Caco-2 (cell line): ENCODE results near the gene INTS7. TPM values are rescaled to one million over a fixed set of nuclear protein-coding genes. Genes with fewer than 3 reads are reported as not detected.
"Not testable (repeated sequence)": the region's sequence is repeated elsewhere in the genome, so short reads cannot be mapped to it uniquely, and the experiment has no call there.

Experiments
- BruUV-seq: library from RNA; stranded (reverse); fragments of 400-500 nt; replicated peaks from 2 replicates; lab custom pipeline; 2021; lab: Mats Ljungman, UMichigan
- CTCF ChIA-PET: fragments of 300-600 bp; sonication (Branson Sonifier 250); formaldehyde crosslinking; loops from one replicate; lab custom pipeline; 2022; ENCODE audit warnings: antibody characterized with exemption; lab: Charles Lee
- POLR2A ChIA-PET: fragments of 300-600 bp; sonication (Branson Sonifier 250); formaldehyde crosslinking; loops from one replicate; lab custom pipeline; 2022; ENCODE audit warnings: antibody characterized with exemption; lab: Charles Lee
- DNase-seq, 2 experiments: peaks; one replicate each; pipeline versions ENCODE4 v3.0.0 to v3.0.0-alpha.2; 2020 to 2022
- H3K27me3 ChIP-seq: replicated peaks from 2 replicates; pipeline ENCODE4 v1.6.0; 2011; ENCODE audit warnings: low read length; ENCODE audit not compliant: control insufficient read depth, insufficient read depth
- H3K36me3 ChIP-seq: 2 replicates; pipeline ENCODE4 v1.5.1; 2011; ENCODE audit warnings: low read length; ENCODE audit not compliant: control insufficient read depth, insufficient read depth
- H3K4me1 ChIP-seq: fragments of 250-450 bp; sonication (Bioruptor Pico); 2 replicates; pipeline ENCODE4 v1.5.1; 2020; ENCODE audit warnings: mild to moderate bottlenecking
- H3K4me3 ChIP-seq: 2 replicates; pipeline ENCODE4 v1.5.1; 2011; ENCODE audit warnings: low read depth, mild to moderate bottlenecking, control low read depth, low read length
- H3K9me3 ChIP-seq: fragments of 250-450 bp; sonication (Bioruptor Pico); 2 replicates; pipeline ENCODE4 v1.5.1; 2020; ENCODE audit warnings: mild to moderate bottlenecking, moderate library complexity
- H3K27ac Mint-ChIP-seq: one replicate; pipeline ENCODE4 v1.8.0; 2022; ENCODE audit warnings: mixed read lengths; ENCODE audit not compliant: unreplicated experiment
- H3K27me3 Mint-ChIP-seq: one replicate; pipeline ENCODE4 v1.8.0; 2022; ENCODE audit warnings: mixed read lengths; ENCODE audit not compliant: insufficient read depth, unreplicated experiment
- H3K36me3 Mint-ChIP-seq: one replicate; pipeline ENCODE4 v1.8.0; 2022; ENCODE audit warnings: mild to moderate bottlenecking, mixed read lengths; ENCODE audit not compliant: insufficient read depth, unreplicated experiment
- H3K4me1 Mint-ChIP-seq: one replicate; pipeline ENCODE4 v1.8.0; 2022; ENCODE audit warnings: low read depth, mixed read lengths; ENCODE audit not compliant: unreplicated experiment
- H3K4me3 Mint-ChIP-seq: one replicate; pipeline ENCODE4 v1.8.0; 2022; ENCODE audit warnings: mild to moderate bottlenecking, moderate library complexity, mixed read lengths; ENCODE audit not compliant: unreplicated experiment
- H3K9me3 Mint-ChIP-seq: one replicate; pipeline ENCODE4 v1.8.0; 2022; ENCODE audit warnings: mixed read lengths; ENCODE audit not compliant: unreplicated experiment
- intact Hi-C: fragments of 100-400 bp; cut with micrococcal nuclease; formaldehyde crosslinking; loops from one replicate; pipeline ENCODE4 v1.10.0; 2022; ENCODE audit not compliant: unreplicated experiment
- total RNA-seq: library from RNA; stranded (reverse); gene quantifications from 2 replicates; pipeline ENCODE4 v1.2.3, GENCODE V29; 2022
- TF ChIP-seq, protein P1 (sequence below), 2 experiments: fragments of 200-600 bp in 1 of 2; IDR thresholded peaks; 1 replicate in 1 of 2; 2 replicates in 1 of 2; pipeline versions ENCODE4 v1.5.1 to v1.8.0; 2011 to 2022; ENCODE audit warnings: antibody characterized with exemption in 1 of 2, control low read depth in 1 of 2, inconsistent platforms in 1 of 2, low read depth in 1 of 2, low read length in 1 of 2, mild to moderate bottlenecking in 1 of 2, moderate library complexity in 1 of 2; ENCODE audit not compliant: insufficient read depth in 1 of 2, severe bottlenecking in 1 of 2, unreplicated experiment in 1 of 2

The INTS7 gene
- total RNA-seq, 1 experiment from 2014 or later, result 31.9 TPM

DNA sequence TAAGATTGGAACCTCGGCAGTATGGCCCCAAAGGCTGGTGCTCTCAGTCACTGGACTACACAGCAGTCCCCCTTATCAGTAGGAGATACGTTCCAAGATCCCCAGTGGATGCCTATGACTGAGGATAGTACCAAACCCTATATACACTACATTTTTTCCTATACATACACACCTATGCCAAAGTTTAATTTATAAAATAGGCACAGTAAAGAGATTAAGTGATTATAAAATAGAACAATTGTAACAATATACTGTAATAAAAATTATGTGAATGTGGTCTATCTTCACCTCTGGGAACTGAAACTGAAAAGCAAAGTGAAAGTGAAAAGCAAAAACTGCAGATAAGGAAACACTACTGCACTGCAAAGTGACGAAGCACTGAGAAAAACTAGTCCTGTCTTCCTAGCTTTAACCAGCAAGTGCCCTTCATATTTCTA lies 96.8 kb downstream of the INTS7 start:
- Mint-ChIP-seq H3K4me3 (no peak overlapping the region), H3K27me3 (no peaks in the 10 kb centered on the region), H3K27ac (no peak overlapping the region), H3K36me3 (peaks cover 5% of the 10 kb centered on the region), H3K4me1 (no peaks in the 10 kb centered on the region), H3K9me3 (no peaks in the 10 kb centered on the region)
- no peaks in the 10 kb centered on the region for H3K9me3 ChIP-seq
- no peak overlapping the region for H3K4me3 ChIP-seq
- CTCF ChIA-PET, result no interaction called here
- H3K27me3 ChIP-seq, result no peaks in the 10 kb centered on the region
- no TSS peak for BruUV-seq
- TF ChIP-seq, protein P1, sequence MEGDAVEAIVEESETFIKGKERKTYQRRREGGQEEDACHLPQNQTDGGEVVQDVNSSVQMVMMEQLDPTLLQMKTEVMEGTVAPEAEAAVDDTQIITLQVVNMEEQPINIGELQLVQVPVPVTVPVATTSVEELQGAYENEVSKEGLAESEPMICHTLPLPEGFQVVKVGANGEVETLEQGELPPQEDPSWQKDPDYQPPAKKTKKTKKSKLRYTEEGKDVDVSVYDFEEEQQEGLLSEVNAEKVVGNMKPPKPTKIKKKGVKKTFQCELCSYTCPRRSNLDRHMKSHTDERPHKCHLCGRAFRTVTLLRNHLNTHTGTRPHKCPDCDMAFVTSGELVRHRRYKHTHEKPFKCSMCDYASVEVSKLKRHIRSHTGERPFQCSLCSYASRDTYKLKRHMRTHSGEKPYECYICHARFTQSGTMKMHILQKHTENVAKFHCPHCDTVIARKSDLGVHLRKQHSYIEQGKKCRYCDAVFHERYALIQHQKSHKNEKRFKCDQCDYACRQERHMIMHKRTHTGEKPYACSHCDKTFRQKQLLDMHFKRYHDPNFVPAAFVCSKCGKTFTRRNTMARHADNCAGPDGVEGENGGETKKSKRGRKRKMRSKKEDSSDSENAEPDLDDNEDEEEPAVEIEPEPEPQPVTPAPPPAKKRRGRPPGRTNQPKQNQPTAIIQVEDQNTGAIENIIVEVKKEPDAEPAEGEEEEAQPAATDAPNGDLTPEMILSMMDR (IDR thresholded peaks at IDR 0.05; ENCODE audit: insufficient read depth in 1 of 2, low read depth in 1 of 2, low read length in 1 of 2, severe bottlenecking in 1 of 2, unreplicated experiment in 1 of 2), result no peak
- intact Hi-C loops, result no loop called here
- POLR2A ChIA-PET, result no interaction called here
- no peaks in the 10 kb centered on the region for H3K4me1 ChIP-seq
- DNase-seq, result no peak
- no peaks in the 10 kb centered on the region for H3K36me3 ChIP-seq

DNA sequence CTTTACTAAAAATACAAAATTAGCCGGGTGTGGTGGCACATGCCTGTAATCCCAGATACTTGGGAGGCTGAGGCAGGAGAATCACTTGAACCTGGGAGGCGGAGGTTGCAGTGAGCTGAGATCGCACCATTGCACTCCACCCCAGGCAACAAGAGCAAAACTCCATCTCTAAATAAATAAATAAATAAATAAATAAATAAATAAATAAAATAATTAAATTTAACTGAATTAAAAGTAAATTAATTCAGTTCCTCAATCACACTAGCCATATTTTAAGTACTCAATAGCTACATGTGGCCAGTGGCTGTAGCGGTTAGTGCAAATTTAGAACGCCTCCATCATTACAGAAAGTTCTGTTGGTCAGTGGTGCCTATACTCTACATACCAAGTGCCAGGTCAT lies 97.9 kb downstream of the INTS7 start:
- intact Hi-C loops, H3K9me3 Mint-ChIP-seq, POLR2A ChIA-PET, H3K27me3 Mint-ChIP-seq, H3K4me3 Mint-ChIP-seq, BruUV-seq, CTCF ChIA-PET, DNase-seq, H3K4me3 ChIP-seq, H3K4me1 ChIP-seq, H3K4me1 Mint-ChIP-seq, H3K9me3 ChIP-seq, H3K36me3 Mint-ChIP-seq, H3K36me3 ChIP-seq, H3K27me3 ChIP-seq, H3K27ac Mint-ChIP-seq: not testable (repeated sequence)

DNA sequence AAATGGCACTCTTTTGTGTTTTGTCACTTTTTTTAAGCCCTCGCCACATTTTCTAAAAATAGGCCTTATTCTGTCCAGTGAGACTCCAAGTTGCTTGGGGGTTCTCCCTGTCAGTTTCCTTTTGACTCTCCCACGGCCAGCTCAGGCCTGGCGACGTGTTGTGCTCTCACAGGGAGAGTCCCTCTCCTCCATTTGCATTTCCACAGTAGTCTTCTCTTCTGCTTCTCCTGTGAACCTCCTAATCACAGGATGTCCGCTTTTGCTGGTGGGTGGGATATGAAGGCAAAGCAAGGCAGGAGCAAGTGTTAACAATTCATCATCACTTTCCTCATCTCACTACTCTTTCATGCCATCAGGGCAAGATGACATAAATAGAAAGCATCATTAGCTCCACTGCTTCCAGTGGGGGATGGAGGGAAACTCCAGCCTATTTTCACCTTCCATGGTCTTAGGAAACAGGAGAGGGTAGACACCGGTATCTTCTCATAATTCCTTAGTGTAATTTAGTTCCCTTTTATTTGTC lies 99.8 kb downstream of the INTS7 start:
- intact Hi-C loops, result no loop called here

More for the DNA sequence above, 99.8 kb downstream of the INTS7 start:
- ChIA-PET CTCF (no interaction called here), POLR2A (no interaction called here)
- Histone ChIP-seq H3K9me3 (no peaks in the 10 kb centered on the region), H3K4me3 (no peak overlapping the region), H3K27me3 (no peaks in the 10 kb centered on the region), H3K36me3 (no peaks in the 10 kb centered on the region), H3K4me1 (no peaks in the 10 kb centered on the region)
- Mint-ChIP-seq H3K27me3 (no peaks in the 10 kb centered on the region), H3K9me3 (no peaks in the 10 kb centered on the region), H3K4me1 (no peaks in the 10 kb centered on the region), H3K4me3 (no peak overlapping the region), H3K27ac (no peak overlapping the region), H3K36me3 (peaks cover 5% of the 10 kb centered on the region)
- BruUV-seq, result no TSS peak
- no peak for DNase-seq
- TF ChIP-seq, protein P1 (IDR thresholded peaks at IDR 0.05; ENCODE audit: insufficient read depth in 1 of 2, low read depth in 1 of 2, low read length in 1 of 2, severe bottlenecking in 1 of 2, unreplicated experiment in 1 of 2), result no peak
